ENCODE results near the gene GPR3. TPM values are rescaled to one million over a fixed set of nuclear protein-coding genes. Genes with fewer than 3 reads are reported as not detected.
"Not testable (repeated sequence)": the region's sequence is repeated elsewhere in the genome, so short reads cannot be mapped to it uniquely, and the experiment has no call there.

Gene GPR3
- total and polyA plus RNA-seq, 4 experiments from 2014 or later: not detected

DNA sequence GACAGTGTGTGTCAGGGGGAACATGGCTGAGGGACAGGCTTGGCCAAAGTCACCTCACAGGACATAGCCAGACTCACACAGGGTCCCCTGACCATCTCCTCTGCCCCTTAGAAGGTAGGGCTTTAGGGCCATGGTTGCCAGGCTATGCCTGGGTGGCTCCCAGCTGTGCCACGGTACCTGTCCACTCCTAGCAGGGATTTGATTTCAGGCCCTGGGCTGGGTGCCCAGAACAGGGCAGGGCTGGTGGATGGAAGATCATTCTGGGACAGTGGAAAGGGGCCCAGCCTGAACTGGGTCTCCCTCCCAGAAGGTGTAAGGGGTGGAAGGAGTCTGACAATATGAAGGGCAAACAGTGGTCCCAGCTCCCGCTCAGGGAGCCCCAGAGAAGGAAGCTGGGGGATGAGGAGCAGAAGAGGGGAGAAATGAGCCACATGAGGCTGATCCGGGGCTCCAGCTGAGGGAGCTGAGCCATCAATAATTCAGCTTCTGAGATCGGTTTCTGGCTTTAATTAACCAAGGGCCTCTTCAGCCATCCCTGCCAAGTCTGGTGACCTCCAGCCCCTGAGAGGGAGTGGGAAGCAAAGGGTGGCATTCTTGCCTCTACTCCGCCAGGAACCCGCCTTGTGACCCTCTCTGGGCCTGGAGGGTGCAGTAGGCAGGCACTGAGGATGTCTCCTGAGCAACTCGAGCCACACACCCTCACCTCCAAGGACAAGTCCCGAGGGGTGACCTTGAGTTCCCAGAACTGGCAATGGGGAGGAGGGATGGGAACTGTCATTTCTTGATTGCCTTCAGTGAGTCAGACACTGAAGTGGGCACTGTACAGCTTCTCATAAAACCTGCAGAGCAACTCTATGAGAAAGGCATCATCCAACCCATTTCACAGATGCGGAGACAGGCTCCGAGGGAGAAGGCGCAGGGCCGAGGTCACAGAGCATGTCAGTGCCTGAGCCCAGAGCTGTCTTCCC lies 11.4 kb upstream of the GPR3 start:
- no peak overlapping the region for H3K27ac ChIP-seq (ENCODE audit: low read depth, low read length)
- Mint-ChIP-seq H3K4me3 (no peak overlapping the region), H3K4me1 (peaks cover 0 to 2% (median 0%) of the 10 kb centered on the region in 4 donors), H3K27ac (peak overlapping the region in 1 of 7 donors; percentile 64), H3K36me3 (no peaks in the 10 kb centered on the region), H3K27me3 (peaks cover 0 to 2% of the 10 kb centered on the region in 2 donors), H3K9me3 (no peaks in the 10 kb centered on the region)
- POLR2A ChIA-PET (ENCODE audit: partially characterized antibody): no interaction called here
- no peaks in the 10 kb centered on the region for H3K27me3 ChIP-seq (ENCODE audit: insufficient read depth, low read length)
- no peak for DNase-seq
- intact Hi-C loops (cut with micrococcal nuclease): no loop called here
- CTCF ChIA-PET (ENCODE audit: partially characterized antibody): interaction anchor here (2.7 to 12.1 kb wide), 3 partner anchors 24 to 83 kb away, joined by 9 to 325 read pairs (median 130); no protein-coding TSS in a partner anchor
- H3K9me3 ChIP-seq (ENCODE audit: control insufficient read depth in 1 of 2, low read length in 2 of 2): no peaks in the 10 kb centered on the region
- no peak overlapping the region for H3K4me3 ChIP-seq (ENCODE audit: low read length in 2 of 2)
- no peaks in the 10 kb centered on the region for H3K36me3 ChIP-seq (ENCODE audit: insufficient read depth, low read length)
- H3K4me1 ChIP-seq (ENCODE audit: insufficient read depth, low read length): no peaks in the 10 kb centered on the region

DNA sequence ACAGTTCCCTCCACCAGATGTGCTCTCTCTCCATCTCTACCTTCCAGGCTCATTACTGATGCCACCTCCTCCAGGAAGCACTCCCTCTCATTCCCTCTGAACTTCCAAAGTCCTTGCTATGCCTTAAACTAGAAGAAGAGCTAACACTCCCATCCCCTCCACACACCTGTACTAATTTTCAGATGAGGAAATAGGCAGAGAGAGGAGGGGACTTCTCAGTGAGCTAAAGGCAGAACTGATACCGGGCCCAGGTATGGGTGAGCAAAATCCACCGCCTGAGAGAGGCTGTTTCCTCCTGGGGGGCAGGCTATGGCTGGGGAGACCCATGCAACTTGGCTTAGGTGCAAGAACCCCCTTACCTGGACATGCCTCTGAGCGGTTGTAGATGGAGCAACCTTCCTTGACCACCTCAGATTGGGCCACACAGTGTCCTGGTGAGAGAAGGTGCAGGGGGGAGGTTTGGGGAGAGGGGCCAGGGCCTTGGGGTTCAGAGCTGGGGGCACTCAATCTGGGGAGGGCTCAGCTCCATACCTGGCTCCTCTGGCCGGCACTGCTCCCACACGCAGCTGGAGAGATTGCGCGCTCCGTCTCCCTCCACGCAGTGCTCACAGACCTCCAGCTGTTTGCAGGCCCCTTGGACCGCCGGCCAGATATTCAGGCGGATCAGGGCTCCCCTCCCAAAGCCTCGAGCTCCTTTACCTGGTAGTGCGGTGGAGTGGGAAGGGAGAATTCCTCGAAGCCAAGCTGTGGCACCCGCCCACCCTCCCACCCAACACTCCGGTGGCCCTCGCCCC lies 10.3 kb upstream of the GPR3 start:
- POLR2A ChIA-PET (ENCODE audit: partially characterized antibody): interaction anchor here (1.1 kb wide), 1 partner anchor 25 kb away, joined by 4 read pairs; no protein-coding TSS in a partner anchor
- H3K27me3 ChIP-seq (ENCODE audit: insufficient read depth, low read length): no peaks in the 10 kb centered on the region
- DNase-seq: no peak
- intact Hi-C loops (cut with micrococcal nuclease): no loop called here
- Mint-ChIP-seq H3K4me3 (no peak overlapping the region), H3K27ac (no peak overlapping the region), H3K27me3 (peaks cover 1 to 2% of the 10 kb centered on the region in 2 donors), H3K4me1 (peaks cover 0 to 2% (median 0%) of the 10 kb centered on the region in 4 donors), H3K9me3 (no peaks in the 10 kb centered on the region), H3K36me3 (no peaks in the 10 kb centered on the region)
- no peaks in the 10 kb centered on the region for H3K36me3 ChIP-seq (ENCODE audit: insufficient read depth, low read length)
- no peaks in the 10 kb centered on the region for H3K4me1 ChIP-seq (ENCODE audit: insufficient read depth, low read length)
- H3K4me3 ChIP-seq (ENCODE audit: low read length in 2 of 2): no peak overlapping the region
- CTCF ChIA-PET (ENCODE audit: partially characterized antibody): interaction anchor here (1.1 to 12.1 kb wide), 4 partner anchors 25 to 84 kb away, joined by 3 to 325 read pairs (median 70); no protein-coding TSS in a partner anchor
- H3K27ac ChIP-seq (ENCODE audit: low read depth, low read length): no peak overlapping the region
- H3K9me3 ChIP-seq (ENCODE audit: control insufficient read depth in 1 of 2, low read length in 2 of 2): no peaks in the 10 kb centered on the region

DNA sequence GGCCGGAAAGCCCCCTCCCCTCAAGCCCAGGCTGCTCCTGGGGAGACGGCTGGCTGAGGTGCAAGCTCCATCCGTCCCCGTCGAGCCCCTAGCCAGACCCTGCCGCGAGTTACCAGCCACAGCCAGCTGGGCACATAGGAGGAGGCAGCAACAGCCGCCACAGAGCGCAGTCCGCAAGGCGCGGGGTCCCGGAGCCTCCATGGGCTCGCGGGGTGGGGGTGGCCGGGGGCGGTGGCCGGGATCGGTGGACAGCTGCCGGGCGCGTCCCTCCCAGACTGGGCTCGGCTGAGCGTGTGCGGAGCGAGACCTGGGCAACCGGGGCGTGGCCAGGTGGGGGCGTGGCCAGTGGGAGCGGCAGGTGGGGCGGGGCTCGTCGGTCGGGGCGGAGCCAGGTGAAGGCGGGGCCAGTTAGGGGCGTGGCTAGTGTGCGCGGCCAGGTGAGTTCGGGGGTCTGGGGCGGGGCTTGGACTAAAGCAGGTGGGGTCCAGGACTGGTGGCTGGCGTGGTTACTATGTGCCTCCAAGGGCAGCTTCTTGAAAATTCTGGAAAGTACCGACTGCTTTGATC lies 9.3 kb upstream of the GPR3 start, which contains the start of gene CD164L2:
TSS of gene CD164L2 (minus strand) at position 295 of the 567 bp plus-strand sequence. CDS start at position 201, 94 bp downstream.
- Mint-ChIP-seq H3K4me3 (peak within 1 kb of the TSS in 2 of 8 donors; percentile 15 to 31), H3K27me3 (peaks cover 1 to 2% of the 10 kb centered on the region in 2 donors)

DNA sequence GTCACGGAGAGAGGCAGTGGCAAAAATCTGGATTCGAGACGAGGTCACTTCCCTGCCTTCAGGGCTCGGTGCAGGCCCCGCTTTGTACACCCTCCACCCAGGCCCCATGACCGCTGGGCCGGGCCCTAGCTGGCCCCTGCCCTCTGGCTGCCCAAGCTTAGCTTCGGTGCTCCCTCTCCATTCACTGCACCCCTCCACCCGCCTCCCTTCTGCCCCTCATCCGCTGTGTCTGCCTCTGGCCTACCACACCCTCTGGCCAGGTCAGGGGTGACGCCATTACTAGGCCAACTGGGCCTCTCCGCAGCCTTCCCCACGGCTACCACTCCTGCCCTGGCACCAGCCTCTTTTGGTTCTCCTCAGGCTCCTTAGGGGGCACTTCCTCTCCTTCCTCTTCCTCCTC lies 8.8 kb upstream of the GPR3 start:
- H3K27ac Mint-ChIP-seq: no peak overlapping the region
- intact Hi-C loops (cut with micrococcal nuclease): no loop called here
- no peak overlapping the region for H3K27ac ChIP-seq (ENCODE audit: low read depth, low read length)

More for the DNA sequence above, 9.3 kb upstream of the GPR3 start, which contains the start of gene CD164L2:
- peak in 3 of 5 donors; percentile 36 to 52 (median 36) for DNase-seq
- Histone ChIP-seq H3K4me1 (ENCODE audit: insufficient read depth, low read length) (no peaks in the 10 kb centered on the region), H3K27ac (ENCODE audit: low read depth, low read length) (no peak within 1 kb of the TSS), H3K4me3 (ENCODE audit: low read length in 2 of 2) (no peak within 1 kb of the TSS), H3K36me3 (ENCODE audit: insufficient read depth, low read length) (no peaks in the 10 kb centered on the region), H3K9me3 (ENCODE audit: control insufficient read depth in 1 of 2, low read length in 2 of 2) (no peaks in the 10 kb centered on the region), H3K27me3 (ENCODE audit: insufficient read depth, low read length) (no peaks in the 10 kb centered on the region)
- CTCF ChIA-PET (ENCODE audit: partially characterized antibody): interaction anchor here (1.1 to 12.1 kb wide), 4 partner anchors 26 to 85 kb away, joined by 3 to 325 read pairs (median 70); no protein-coding TSS in a partner anchor
- POLR2A ChIA-PET (ENCODE audit: partially characterized antibody): interaction anchor here (1.1 kb wide), 1 partner anchor 26 kb away, joined by 4 read pairs; no protein-coding TSS in a partner anchor
- intact Hi-C loops (cut with micrococcal nuclease): no loop called here
- Mint-ChIP-seq H3K36me3 (no peaks in the 10 kb centered on the region), H3K27ac (peak within 1 kb of the TSS in 1 of 7 donors; percentile 61), H3K9me3 (no peaks in the 10 kb centered on the region), H3K4me1 (peaks cover 0 to 2% (median 0%) of the 10 kb centered on the region in 4 donors)

GRCh38 chr1:27384797-27385196 lies 7.6 kb upstream of the GPR3 start:
- H3K4me1 Mint-ChIP-seq; H3K27me3 ChIP-seq (ENCODE audit: insufficient read depth, low read length); H3K27ac Mint-ChIP-seq; H3K36me3 Mint-ChIP-seq; H3K27me3 Mint-ChIP-seq; H3K4me1 ChIP-seq (ENCODE audit: insufficient read depth, low read length); H3K4me3 ChIP-seq (ENCODE audit: low read length in 2 of 2); H3K4me3 Mint-ChIP-seq; H3K9me3 ChIP-seq (ENCODE audit: control insufficient read depth in 1 of 2, low read length in 2 of 2); intact Hi-C loops (cut with micrococcal nuclease); H3K27ac ChIP-seq (ENCODE audit: low read depth, low read length); H3K36me3 ChIP-seq (ENCODE audit: insufficient read depth, low read length); DNase-seq; H3K9me3 Mint-ChIP-seq: not testable (repeated sequence)
- CTCF ChIA-PET (ENCODE audit: partially characterized antibody): interaction anchor here (1.1 to 12.1 kb wide), 4 partner anchors 18 to 283 kb away, joined by 3 to 325 read pairs (median 67); partner anchors contain the start of gene MAP3K6
- POLR2A ChIA-PET (ENCODE audit: partially characterized antibody): interaction anchor here (0.9 kb wide), 1 partner anchor 84 kb away, joined by 3 read pairs; no protein-coding TSS in a partner anchor

More for the DNA sequence above, 8.8 kb upstream of the GPR3 start:
- no peak overlapping the region for H3K4me3 Mint-ChIP-seq
- no peaks in the 10 kb centered on the region for H3K9me3 Mint-ChIP-seq
- Histone ChIP-seq H3K4me1 (ENCODE audit: insufficient read depth, low read length) (no peaks in the 10 kb centered on the region), H3K36me3 (ENCODE audit: insufficient read depth, low read length) (no peaks in the 10 kb centered on the region), H3K27me3 (ENCODE audit: insufficient read depth, low read length) (no peaks in the 10 kb centered on the region), H3K4me3 (ENCODE audit: low read length in 2 of 2) (no peak overlapping the region), H3K9me3 (ENCODE audit: control insufficient read depth in 1 of 2, low read length in 2 of 2) (no peaks in the 10 kb centered on the region)
- H3K36me3 Mint-ChIP-seq: no peaks in the 10 kb centered on the region
- ChIA-PET POLR2A (ENCODE audit: partially characterized antibody) (interaction anchor here (0.9 to 1.1 kb wide), 2 partner anchors 26 to 83 kb away, joined by 3 to 4 read pairs; no protein-coding TSS in a partner anchor), CTCF (ENCODE audit: partially characterized antibody) (interaction anchor here (1.1 to 12.1 kb wide), 5 partner anchors 17 to 86 kb away, joined by 3 to 325 read pairs (median 9); partner anchors contain the start of gene MAP3K6)
- H3K27me3 Mint-ChIP-seq: peaks cover 2 to 5% of the 10 kb centered on the region in 2 donors
- H3K4me1 Mint-ChIP-seq: peaks cover 0 to 5% (median 4%) of the 10 kb centered on the region in 4 donors
- DNase-seq: no peak

GRCh38 chr1:27388337-27389005 lies 4.0 kb upstream of the GPR3 start:
- no peaks in the 10 kb centered on the region for H3K36me3 Mint-ChIP-seq
- H3K9me3 Mint-ChIP-seq: no peaks in the 10 kb centered on the region
- peak overlapping the region in 4 of 7 donors; percentile 1 to 87 (median 76) for H3K27ac Mint-ChIP-seq
- Histone ChIP-seq H3K36me3 (ENCODE audit: insufficient read depth, low read length) (no peaks in the 10 kb centered on the region), H3K9me3 (ENCODE audit: control insufficient read depth in 1 of 2, low read length in 2 of 2) (no peaks in the 10 kb centered on the region), H3K4me1 (ENCODE audit: insufficient read depth, low read length) (peaks cover 16% of the 10 kb centered on the region), H3K27me3 (ENCODE audit: insufficient read depth, low read length) (no peaks in the 10 kb centered on the region), H3K4me3 (ENCODE audit: low read length in 2 of 2) (no peak overlapping the region), H3K27ac (ENCODE audit: low read depth, low read length) (no peak overlapping the region)
- peaks cover 10 to 17% (median 14%) of the 10 kb centered on the region in 4 donors for H3K4me1 Mint-ChIP-seq
- H3K27me3 Mint-ChIP-seq: peaks cover 3 to 4% of the 10 kb centered on the region in 2 donors
- H3K4me3 Mint-ChIP-seq: peak overlapping the region in 1 of 8 donors; percentile 35
- peak; percentile 69 to 74 (median 70) for DNase-seq
- ChIA-PET POLR2A (ENCODE audit: partially characterized antibody) (no interaction called here), CTCF (ENCODE audit: partially characterized antibody) (interaction anchor here (0.6 to 12.1 kb wide), 20 partner anchors 9 to 344 kb away, joined by 3 to 325 read pairs (median 4); partner anchors contain the start of gene MAP3K6)
- intact Hi-C loops (cut with micrococcal nuclease): loop anchor here (1.0 to 2.0 kb wide), 4 partner anchors 24 to 87 kb away; no protein-coding TSS in a partner anchor

Measured in CD4-positive, alpha-beta memory T cell (primary cell).